Osteocyte (in vitro differentiated cells): ENCODE data around the gene MYL12A. TPM values are rescaled to one million over a fixed set of nuclear protein-coding genes. Genes with fewer than 3 reads are reported as not detected.
"Not testable (repeated sequence)": the region's sequence is repeated elsewhere in the genome, so short reads cannot be mapped to it uniquely, and the experiment has no call there.

Experiments used
- DNase-seq: peaks from one replicate; pipeline ENCODE4 v3.0.0; 2021; ENCODE audit warnings: mixed read lengths; ENCODE audit not compliant: unreplicated experiment; ENCODE audit errors: extremely low spot score
- H3K27ac Mint-ChIP-seq: one replicate; pipeline ENCODE4 v1.8.0; 2021; ENCODE audit warnings: mild to moderate bottlenecking, mixed read lengths; ENCODE audit not compliant: unreplicated experiment
- H3K27me3 Mint-ChIP-seq: one replicate; pipeline ENCODE4 v1.8.0; 2021; ENCODE audit warnings: mixed read lengths; ENCODE audit not compliant: unreplicated experiment
- H3K36me3 Mint-ChIP-seq: one replicate; pipeline ENCODE4 v1.8.0; 2021; ENCODE audit warnings: mixed read lengths; ENCODE audit not compliant: unreplicated experiment
- H3K4me1 Mint-ChIP-seq: one replicate; pipeline ENCODE4 v1.8.0; 2021; ENCODE audit warnings: mixed read lengths; ENCODE audit not compliant: unreplicated experiment
- H3K4me3 Mint-ChIP-seq: one replicate; pipeline ENCODE4 v1.8.0; 2021; ENCODE audit warnings: mild to moderate bottlenecking, moderate library complexity, mixed read lengths; ENCODE audit not compliant: unreplicated experiment
- H3K9me3 Mint-ChIP-seq: one replicate; pipeline ENCODE4 v1.8.0; 2021; ENCODE audit warnings: mixed read lengths; ENCODE audit not compliant: unreplicated experiment
- CTCF ChIP-seq: fragments of 200-600 bp; sonication (generic); IDR thresholded peaks from 2 replicates; pipeline ENCODE4 v1.5.0; 2021; ENCODE audit warnings: antibody characterized with exemption, mild to moderate bottlenecking, moderate library complexity
- total RNA-seq: library from RNA; stranded (reverse); gene quantifications from 2 replicates; pipeline ENCODE4 v1.2.1, GENCODE V29; 2021

MYL12A gene
- total RNA-seq, 1 donor from 2014 or later: 500 TPM

- DNase-seq: no peak
- peaks cover 27% of the 10 kb centered on the region for H3K4me1 Mint-ChIP-seq
- H3K9me3 Mint-ChIP-seq: no peaks in the 10 kb centered on the region
- TF ChIP-seq CTCF: no peak
- H3K27me3 Mint-ChIP-seq: no peaks in the 10 kb centered on the region
- H3K4me3 Mint-ChIP-seq: no peak overlapping the region
- H3K36me3 Mint-ChIP-seq: peaks cover 36% of the 10 kb centered on the region
- no peak overlapping the region for H3K27ac Mint-ChIP-seq
Measured at GRCh38 chr18:3273042-3273441, 25.4 kb downstream of the MYL12A start.

- not testable (repeated sequence) for H3K4me1 Mint-ChIP-seq, H3K27me3 Mint-ChIP-seq, H3K4me3 Mint-ChIP-seq, DNase-seq, H3K27ac Mint-ChIP-seq, H3K9me3 Mint-ChIP-seq
- peaks cover 44% of the 10 kb centered on the region for H3K36me3 Mint-ChIP-seq
Measured at GRCh38 chr18:3277643-3278213, 30.1 kb downstream of the MYL12A start.

GRCh38 chr18:3279201-3280185 lies 31.9 kb downstream of the MYL12A start:
- no peak for DNase-seq
- no peak overlapping the region for H3K27ac Mint-ChIP-seq
- TF ChIP-seq CTCF: no peak
- peaks cover 27% of the 10 kb centered on the region for H3K36me3 Mint-ChIP-seq
- H3K9me3 Mint-ChIP-seq: no peaks in the 10 kb centered on the region
- H3K4me3 Mint-ChIP-seq: no peak overlapping the region
- H3K4me1 Mint-ChIP-seq: peaks cover 4% of the 10 kb centered on the region
- no peaks in the 10 kb centered on the region for H3K27me3 Mint-ChIP-seq

- Mint-ChIP-seq H3K4me1 (peaks cover 4% of the 10 kb centered on the region), H3K36me3 (peaks cover 19% of the 10 kb centered on the region), H3K4me3 (no peak overlapping the region), H3K27ac (no peak overlapping the region), H3K9me3 (no peaks in the 10 kb centered on the region), H3K27me3 (no peaks in the 10 kb centered on the region)
- no peak for DNase-seq
- TF ChIP-seq CTCF: peak; percentile 78
Measured at GRCh38 chr18:3281456-3282400, 34.1 kb downstream of the MYL12A start.

- no peaks in the 10 kb centered on the region for H3K9me3 Mint-ChIP-seq
- TF ChIP-seq CTCF: no peak
- no peaks in the 10 kb centered on the region for H3K27me3 Mint-ChIP-seq
- H3K36me3 Mint-ChIP-seq: peaks cover 7% of the 10 kb centered on the region
- H3K4me3 Mint-ChIP-seq: no peak overlapping the region
- peaks cover 4% of the 10 kb centered on the region for H3K4me1 Mint-ChIP-seq
- H3K27ac Mint-ChIP-seq: no peak overlapping the region
- no peak for DNase-seq
Measured at GRCh38 chr18:3283253-3283863, 35.8 kb downstream of the MYL12A start.
